ENCODE results near the gene NFATC1.
"Not testable (repeated sequence)": the region's sequence is repeated elsewhere in the genome, so short reads cannot be mapped to it uniquely, and the experiment has no call there.

NFATC1 gene

GRCh38 chr18:79476031-79476917, 80.5 kb downstream of the NFATC1 start:
- no peaks in the 10 kb centered on the region for H3K9me3 ChIP-seq (ENCODE audit: control insufficient read depth, insufficient read depth, low read length)
- no peaks in the 10 kb centered on the region for H3K36me3 ChIP-seq (ENCODE audit: insufficient read depth, low read length)
- H3K4me1 ChIP-seq (ENCODE audit: insufficient read depth, low read length): no peaks in the 10 kb centered on the region
- H3K9ac ChIP-seq (ENCODE audit: low read depth, low read length): no peak overlapping the region

GRCh38 chr18:79476918-79477571, 81.3 kb downstream of the NFATC1 start:
- Histone ChIP-seq H3K4me1 (ENCODE audit: insufficient read depth, low read length) (no peaks in the 10 kb centered on the region), H3K9me3 (ENCODE audit: control insufficient read depth, insufficient read depth, low read length) (no peaks in the 10 kb centered on the region), H3K36me3 (ENCODE audit: insufficient read depth, low read length) (no peaks in the 10 kb centered on the region), H3K9ac (ENCODE audit: low read depth, low read length) (no peak overlapping the region)

- H3K9ac ChIP-seq (ENCODE audit: low read depth, low read length): no peak overlapping the region
- no peaks in the 10 kb centered on the region for H3K36me3 ChIP-seq (ENCODE audit: insufficient read depth, low read length)
- H3K9me3 ChIP-seq (ENCODE audit: control insufficient read depth, insufficient read depth, low read length): no peaks in the 10 kb centered on the region
- H3K4me1 ChIP-seq (ENCODE audit: insufficient read depth, low read length): no peaks in the 10 kb centered on the region
Observed at GRCh38 chr18:79477711-79478483, 82.2 kb downstream of the NFATC1 start.

- H3K4me1 ChIP-seq (ENCODE audit: insufficient read depth, low read length): no peaks in the 10 kb centered on the region
- no peak overlapping the region for H3K9ac ChIP-seq (ENCODE audit: low read depth, low read length)
- H3K9me3 ChIP-seq (ENCODE audit: control insufficient read depth, insufficient read depth, low read length): no peaks in the 10 kb centered on the region
- no peaks in the 10 kb centered on the region for H3K36me3 ChIP-seq (ENCODE audit: insufficient read depth, low read length)
Observed at GRCh38 chr18:79478484-79479115, 82.9 kb downstream of the NFATC1 start.

GRCh38 chr18:79479116-79479760, 83.5 kb downstream of the NFATC1 start:
- Histone ChIP-seq H3K9ac (ENCODE audit: low read depth, low read length) (no peak overlapping the region), H3K4me1 (ENCODE audit: insufficient read depth, low read length) (no peaks in the 10 kb centered on the region), H3K36me3 (ENCODE audit: insufficient read depth, low read length) (no peaks in the 10 kb centered on the region)

GRCh38 chr18:79479761-79480161, 84.0 kb downstream of the NFATC1 start:
- H3K9ac ChIP-seq (ENCODE audit: low read depth, low read length): no peak overlapping the region
- H3K4me1 ChIP-seq (ENCODE audit: insufficient read depth, low read length): no peaks in the 10 kb centered on the region
- no peaks in the 10 kb centered on the region for H3K36me3 ChIP-seq (ENCODE audit: insufficient read depth, low read length)
- no peaks in the 10 kb centered on the region for H3K9me3 ChIP-seq (ENCODE audit: control insufficient read depth, insufficient read depth, low read length)

More at GRCh38 chr18:79479116-79479760, 83.5 kb downstream of the NFATC1 start:
- no peaks in the 10 kb centered on the region for H3K9me3 ChIP-seq (ENCODE audit: control insufficient read depth, insufficient read depth, low read length)

GRCh38 chr18:79480171-79481045, 84.7 kb downstream of the NFATC1 start:
- H3K4me1 ChIP-seq (ENCODE audit: insufficient read depth, low read length): no peaks in the 10 kb centered on the region; the same call in 1 of the 2 replicates
- no peak overlapping the region for H3K9ac ChIP-seq (ENCODE audit: low read depth, low read length)
- H3K9me3 ChIP-seq (ENCODE audit: control insufficient read depth, insufficient read depth, low read length): no peaks in the 10 kb centered on the region

GRCh38 chr18:79481046-79481790, 85.5 kb downstream of the NFATC1 start:
- no peaks in the 10 kb centered on the region; the same call in 1 of the 2 replicates for H3K4me1 ChIP-seq (ENCODE audit: insufficient read depth, low read length)
- H3K36me3 ChIP-seq (ENCODE audit: insufficient read depth, low read length): no peaks in the 10 kb centered on the region
- no peaks in the 10 kb centered on the region for H3K9me3 ChIP-seq (ENCODE audit: control insufficient read depth, insufficient read depth, low read length)
- H3K9ac ChIP-seq (ENCODE audit: low read depth, low read length): no peak overlapping the region

More at GRCh38 chr18:79480171-79481045, 84.7 kb downstream of the NFATC1 start:
- no peaks in the 10 kb centered on the region for H3K36me3 ChIP-seq (ENCODE audit: insufficient read depth, low read length)

GRCh38 chr18:79483393-79483792, 87.7 kb downstream of the NFATC1 start:
- not testable (repeated sequence) for H3K9me3 ChIP-seq (ENCODE audit: control insufficient read depth, insufficient read depth, low read length); H3K4me1 ChIP-seq (ENCODE audit: insufficient read depth, low read length); H3K36me3 ChIP-seq (ENCODE audit: insufficient read depth, low read length); H3K9ac ChIP-seq (ENCODE audit: low read depth, low read length)

GRCh38 chr18:79483971-79484491, 88.3 kb downstream of the NFATC1 start:
- Histone ChIP-seq H3K4me1 (ENCODE audit: insufficient read depth, low read length) (no peaks in the 10 kb centered on the region; the same call in 1 of the 2 replicates), H3K36me3 (ENCODE audit: insufficient read depth, low read length) (no peaks in the 10 kb centered on the region), H3K9me3 (ENCODE audit: control insufficient read depth, insufficient read depth, low read length) (no peaks in the 10 kb centered on the region), H3K9ac (ENCODE audit: low read depth, low read length) (no peak overlapping the region)

GRCh38 chr18:79484661-79485621, 89.2 kb downstream of the NFATC1 start:
- Histone ChIP-seq H3K9me3 (ENCODE audit: control insufficient read depth, insufficient read depth, low read length) (no peaks in the 10 kb centered on the region), H3K4me1 (ENCODE audit: insufficient read depth, low read length) (no peaks in the 10 kb centered on the region; the same call in 1 of the 2 replicates), H3K9ac (ENCODE audit: low read depth, low read length) (no peak overlapping the region), H3K36me3 (ENCODE audit: insufficient read depth, low read length) (no peaks in the 10 kb centered on the region)

Measured in ES-I3 (cell line).